ENCODE data around the gene LZTS2.

Gene LZTS2

GRCh38 chr10:101019440-101019703 lies 19.8 kb downstream of the LZTS2 start:
- Histone ChIP-seq H3K9ac (ENCODE audit: low read length) (no peak overlapping the region), H3K4me1 (ENCODE audit: insufficient read depth, low read length) (no peaks in the 10 kb centered on the region), H3K27me3 (ENCODE audit: control insufficient read depth in 1 of 2, insufficient read depth in 2 of 2, low read length in 2 of 2) (peaks cover 0 to 26% of the 10 kb centered on the region in 2 donors)

GRCh38 chr10:101020427-101021075 lies 20.9 kb downstream of the LZTS2 start:
- peaks cover 0 to 25% of the 10 kb centered on the region in 2 donors for H3K27me3 ChIP-seq (ENCODE audit: control insufficient read depth in 1 of 2, insufficient read depth in 2 of 2, low read length in 2 of 2)
- H3K4me3 ChIP-seq (ENCODE audit: low read depth in 1 of 2, low read length in 2 of 2), result no peak overlapping the region
- H3K4me1 ChIP-seq (ENCODE audit: insufficient read depth, low read length), result no peaks in the 10 kb centered on the region
- no peak overlapping the region for H3K27ac ChIP-seq (ENCODE audit: low read depth, low read length)
- no peaks in the 10 kb centered on the region for H3K9me3 ChIP-seq (ENCODE audit: low read length)
- no peaks in the 10 kb centered on the region for H3K36me3 ChIP-seq (ENCODE audit: insufficient read depth, low read length)
- no peak overlapping the region for H3K9ac ChIP-seq (ENCODE audit: low read length)

More at GRCh38 chr10:101019440-101019703, 19.8 kb downstream of the LZTS2 start:
- H3K36me3 ChIP-seq (ENCODE audit: insufficient read depth, low read length), result no peaks in the 10 kb centered on the region
- no peak overlapping the region for H3K27ac ChIP-seq (ENCODE audit: low read depth, low read length)
- no peaks in the 10 kb centered on the region for H3K9me3 ChIP-seq (ENCODE audit: low read length)
- no peak overlapping the region for H3K4me3 ChIP-seq (ENCODE audit: low read depth in 1 of 2, low read length in 2 of 2)

- H3K9ac ChIP-seq (ENCODE audit: low read length), result no peak overlapping the region
- no peaks in the 10 kb centered on the region for H3K36me3 ChIP-seq (ENCODE audit: insufficient read depth, low read length)
- no peaks in the 10 kb centered on the region for H3K4me1 ChIP-seq (ENCODE audit: insufficient read depth, low read length)
- peaks cover 0 to 18% of the 10 kb centered on the region in 2 donors for H3K27me3 ChIP-seq (ENCODE audit: control insufficient read depth in 1 of 2, insufficient read depth in 2 of 2, low read length in 2 of 2)
- no peaks in the 10 kb centered on the region for H3K9me3 ChIP-seq (ENCODE audit: low read length)
- H3K4me3 ChIP-seq (ENCODE audit: low read depth in 1 of 2, low read length in 2 of 2), result no peak overlapping the region
- no peak overlapping the region for H3K27ac ChIP-seq (ENCODE audit: low read depth, low read length)
Measured at GRCh38 chr10:101021239-101021638, 21.6 kb downstream of the LZTS2 start.

GRCh38 chr10:101021692-101022251 lies 22.2 kb downstream of the LZTS2 start:
- H3K36me3 ChIP-seq (ENCODE audit: insufficient read depth, low read length), result no peaks in the 10 kb centered on the region
- H3K4me3 ChIP-seq (ENCODE audit: low read depth in 1 of 2, low read length in 2 of 2), result no peak overlapping the region
- no peak overlapping the region for H3K9ac ChIP-seq (ENCODE audit: low read length)
- peaks cover 0 to 14% of the 10 kb centered on the region in 2 donors for H3K27me3 ChIP-seq (ENCODE audit: control insufficient read depth in 1 of 2, insufficient read depth in 2 of 2, low read length in 2 of 2)
- no peaks in the 10 kb centered on the region for H3K9me3 ChIP-seq (ENCODE audit: low read length)
- H3K27ac ChIP-seq (ENCODE audit: low read depth, low read length), result no peak overlapping the region
- no peaks in the 10 kb centered on the region for H3K4me1 ChIP-seq (ENCODE audit: insufficient read depth, low read length)

- H3K4me3 ChIP-seq (ENCODE audit: low read depth in 1 of 2, low read length in 2 of 2), result no peak overlapping the region
- no peaks in the 10 kb centered on the region for H3K4me1 ChIP-seq (ENCODE audit: insufficient read depth, low read length)
Measured at GRCh38 chr10:101022967-101023705, 23.5 kb downstream of the LZTS2 start.

GRCh38 chr10:101027106-101027720 lies 27.6 kb downstream of the LZTS2 start:
- H3K36me3 ChIP-seq (ENCODE audit: insufficient read depth, low read length), result no peaks in the 10 kb centered on the region
- H3K27ac ChIP-seq (ENCODE audit: low read depth, low read length), result no peak overlapping the region
- no peaks in the 10 kb centered on the region for H3K9me3 ChIP-seq (ENCODE audit: low read length)
- no peak overlapping the region for H3K9ac ChIP-seq (ENCODE audit: low read length)
- no peak overlapping the region for H3K4me3 ChIP-seq (ENCODE audit: low read depth in 1 of 2, low read length in 2 of 2)
- H3K27me3 ChIP-seq (ENCODE audit: control insufficient read depth in 1 of 2, insufficient read depth in 2 of 2, low read length in 2 of 2), result no peaks in the 10 kb centered on the region
- H3K4me1 ChIP-seq (ENCODE audit: insufficient read depth, low read length), result peaks cover 9% of the 10 kb centered on the region

More at GRCh38 chr10:101022967-101023705, 23.5 kb downstream of the LZTS2 start:
- H3K9me3 ChIP-seq (ENCODE audit: low read length), result no peaks in the 10 kb centered on the region
- H3K27me3 ChIP-seq (ENCODE audit: control insufficient read depth in 1 of 2, insufficient read depth in 2 of 2, low read length in 2 of 2), result peaks cover 0 to 14% of the 10 kb centered on the region in 2 donors
- H3K36me3 ChIP-seq (ENCODE audit: insufficient read depth, low read length), result no peaks in the 10 kb centered on the region
- H3K9ac ChIP-seq (ENCODE audit: low read length), result no peak overlapping the region
- H3K27ac ChIP-seq (ENCODE audit: low read depth, low read length), result no peak overlapping the region

GRCh38 chr10:101028446-101029337 lies 29.1 kb downstream of the LZTS2 start:
- H3K27ac ChIP-seq (ENCODE audit: low read depth, low read length), result no peak overlapping the region
- no peaks in the 10 kb centered on the region for H3K36me3 ChIP-seq (ENCODE audit: insufficient read depth, low read length)
- H3K27me3 ChIP-seq (ENCODE audit: control insufficient read depth in 1 of 2, insufficient read depth in 2 of 2, low read length in 2 of 2), result no peaks in the 10 kb centered on the region
- H3K9me3 ChIP-seq (ENCODE audit: low read length), result no peaks in the 10 kb centered on the region
- no peak overlapping the region for H3K4me3 ChIP-seq (ENCODE audit: low read depth in 1 of 2, low read length in 2 of 2)
- H3K9ac ChIP-seq (ENCODE audit: low read length), result no peak overlapping the region
- H3K4me1 ChIP-seq (ENCODE audit: insufficient read depth, low read length), result peaks cover 17% of the 10 kb centered on the region

- no peak overlapping the region for H3K27ac ChIP-seq (ENCODE audit: low read depth, low read length)
- H3K4me1 ChIP-seq (ENCODE audit: insufficient read depth, low read length), result peaks cover 17% of the 10 kb centered on the region
- no peak overlapping the region for H3K9ac ChIP-seq (ENCODE audit: low read length)
- peaks cover under 1% of the 10 kb centered on the region for H3K36me3 ChIP-seq (ENCODE audit: insufficient read depth, low read length)
- H3K27me3 ChIP-seq (ENCODE audit: control insufficient read depth in 1 of 2, insufficient read depth in 2 of 2, low read length in 2 of 2), result no peaks in the 10 kb centered on the region
- no peak overlapping the region for H3K4me3 ChIP-seq (ENCODE audit: low read depth in 1 of 2, low read length in 2 of 2)
- no peaks in the 10 kb centered on the region for H3K9me3 ChIP-seq (ENCODE audit: low read length)
Measured at GRCh38 chr10:101029520-101030295, 30.1 kb downstream of the LZTS2 start.

- no peak overlapping the region for H3K27ac ChIP-seq (ENCODE audit: low read depth, low read length)
- peaks cover 17% of the 10 kb centered on the region for H3K4me1 ChIP-seq (ENCODE audit: insufficient read depth, low read length)
- no peaks in the 10 kb centered on the region for H3K27me3 ChIP-seq (ENCODE audit: control insufficient read depth in 1 of 2, insufficient read depth in 2 of 2, low read length in 2 of 2)
- H3K9me3 ChIP-seq (ENCODE audit: low read length), result no peaks in the 10 kb centered on the region
- peak overlapping the region; percentile 66 to 95 for H3K4me3 ChIP-seq (ENCODE audit: low read depth in 1 of 2, low read length in 2 of 2)
- peak overlapping the region; percentile 79 for H3K9ac ChIP-seq (ENCODE audit: low read length)
- H3K36me3 ChIP-seq (ENCODE audit: insufficient read depth, low read length), result peaks cover 9% of the 10 kb centered on the region
Measured at GRCh38 chr10:101030496-101031127, 31.0 kb downstream of the LZTS2 start.

GRCh38 chr10:101031128-101031795 lies 31.7 kb downstream of the LZTS2 start, which contains the start of the genes PDZD7 and SFXN3:
TSS of gene PDZD7 (minus strand) at chr10:101031129. CDS start at chr10:101030219, 910 bp downstream.
TSS of gene SFXN3 (plus strand) at chr10:101031234. CDS start at chr10:101034695, 3,461 bp downstream.
- Histone ChIP-seq H3K4me1 (ENCODE audit: insufficient read depth, low read length) (peaks cover 17% of the 10 kb centered on the region), H3K36me3 (ENCODE audit: insufficient read depth, low read length) (peaks cover 16% of the 10 kb centered on the region), H3K27ac (ENCODE audit: low read depth, low read length) (peak within 1 kb of the TSS; percentile 95), H3K27me3 (ENCODE audit: control insufficient read depth in 1 of 2, insufficient read depth in 2 of 2, low read length in 2 of 2) (no peaks in the 10 kb centered on the region), H3K4me3 (ENCODE audit: low read depth in 1 of 2, low read length in 2 of 2) (peak within 1 kb of the TSS; percentile 66 to 95), H3K9ac (ENCODE audit: low read length) (peak within 1 kb of the TSS; percentile 79), H3K9me3 (ENCODE audit: low read length) (no peaks in the 10 kb centered on the region)

Data from muscle layer of colon (tissue), 2 donors.